MCF 10A (cell line): ENCODE results near the gene ACAA2. TPM values are rescaled to one million over a fixed set of nuclear protein-coding genes. Genes with fewer than 3 reads are reported as not detected.
"Not testable (repeated sequence)": the region's sequence is repeated elsewhere in the genome, so short reads cannot be mapped to it uniquely, and the experiment has no call there.

ENCODE experiments used
- BruUV-seq: library from RNA; stranded (reverse); fragments of 400-500 nt; replicated peaks from 2 replicates; lab custom pipeline; 2021; lab: Mats Ljungman, UMichigan
- CTCF ChIA-PET: fragments of 300-600 bp; sonication (Branson Sonifier 250); formaldehyde crosslinking; extraction: SDS; loops from one replicate; lab custom pipeline; 2021; ENCODE audit warnings: antibody characterized with exemption, inconsistent platforms; lab: Yijun Ruan, JAX
- POLR2A ChIA-PET: fragments of 300-600, 350-650 bp; sonication (Branson Sonifier 250); formaldehyde crosslinking; extraction: SDS; loops from one replicate; lab custom pipeline; 2020; ENCODE audit warnings: antibody characterized with exemption, inconsistent platforms; lab: Yijun Ruan, JAX
- DNase-seq: peaks from one replicate; pipeline ENCODE4 v3.0.0-alpha.2; 2018; ENCODE audit not compliant: unreplicated experiment
- H3K27ac Mint-ChIP-seq: one replicate; pipeline ENCODE4 v1.8.0; 2022; ENCODE audit warnings: mild to moderate bottlenecking, low read depth, mixed read lengths; ENCODE audit not compliant: unreplicated experiment
- H3K27me3 Mint-ChIP-seq: one replicate; pipeline ENCODE4 v1.8.0; 2022; ENCODE audit warnings: mixed read lengths; ENCODE audit not compliant: insufficient read depth, unreplicated experiment
- H3K36me3 Mint-ChIP-seq: one replicate; pipeline ENCODE4 v1.8.0; 2022; ENCODE audit warnings: mild to moderate bottlenecking, moderate library complexity, mixed read lengths; ENCODE audit not compliant: insufficient read depth, unreplicated experiment
- H3K4me1 Mint-ChIP-seq: one replicate; pipeline ENCODE4 v1.8.0; 2022; ENCODE audit warnings: mixed read lengths; ENCODE audit not compliant: insufficient read depth, unreplicated experiment
- H3K4me3 Mint-ChIP-seq: one replicate; pipeline ENCODE4 v1.8.0; 2022; ENCODE audit warnings: mild to moderate bottlenecking, moderate library complexity, mixed read lengths; ENCODE audit not compliant: unreplicated experiment
- H3K9me3 Mint-ChIP-seq: one replicate; pipeline ENCODE4 v1.8.0; 2022; ENCODE audit warnings: mixed read lengths; ENCODE audit not compliant: unreplicated experiment
- intact Hi-C: fragments of 100-400 bp; cut with micrococcal nuclease; formaldehyde crosslinking; loops from 2 replicates; pipeline ENCODE4 v1.14.1; 2022
- total RNA-seq: library from RNA; stranded (reverse); gene quantifications from 2 replicates; pipeline ENCODE4 v1.2.3, GENCODE V29; 2022
- TF ChIP-seq, protein P1 (sequence below): fragments of 200-600 bp; IDR thresholded peaks from one replicate; pipeline ENCODE4 v1.8.0; 2022; ENCODE audit warnings: antibody characterized with exemption, mild to moderate bottlenecking; ENCODE audit not compliant: unreplicated experiment

The ACAA2 gene
- total RNA-seq, 1 experiment from 2014 or later, result 84.9 TPM

DNA sequence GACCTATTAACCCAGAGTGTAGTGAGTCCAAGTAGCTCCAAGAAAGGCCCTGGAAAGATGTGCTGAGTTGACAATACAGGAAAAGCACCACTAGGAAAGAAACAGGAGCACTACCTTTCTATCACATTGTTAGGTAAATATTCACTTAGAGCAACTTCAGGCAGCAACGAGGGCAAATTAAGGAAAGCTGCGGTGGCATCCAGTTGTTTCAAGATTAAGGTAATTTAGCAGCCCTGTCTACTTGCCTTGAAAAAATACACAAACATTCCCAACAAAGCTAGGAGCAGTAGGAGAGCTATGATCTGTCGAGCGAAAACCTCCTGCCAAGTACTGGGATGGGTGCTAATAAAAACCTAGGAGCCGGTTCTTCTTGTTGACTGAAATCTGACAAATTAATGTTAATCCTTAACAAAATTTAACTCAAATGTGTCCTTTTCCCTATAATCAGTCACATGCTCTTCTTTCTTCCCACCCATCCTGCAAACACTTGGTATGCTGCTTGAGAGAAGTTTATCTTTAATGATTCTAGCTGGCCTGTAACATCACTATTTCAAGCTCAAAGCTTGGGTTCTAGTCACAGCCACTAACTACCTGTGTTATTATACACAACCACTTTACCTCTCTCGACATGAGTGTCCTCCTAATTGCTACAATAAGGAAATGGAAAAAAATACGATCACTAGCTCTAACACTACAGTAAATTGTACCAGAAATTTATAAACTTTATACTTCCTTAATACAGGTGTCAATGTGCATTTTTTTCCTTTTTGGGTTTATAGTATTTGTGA, 2.0 kb downstream of the ACAA2 start:
- intact Hi-C loops, result no loop called here
- peaks cover 19% of the 10 kb centered on the region for H3K4me1 Mint-ChIP-seq
- no peaks in the 10 kb centered on the region for H3K27me3 Mint-ChIP-seq
- peak overlapping the region; percentile 94 for H3K4me3 Mint-ChIP-seq
- H3K36me3 Mint-ChIP-seq, result peaks cover 6% of the 10 kb centered on the region
- BruUV-seq, result no TSS peak
- no peak for DNase-seq
- TF ChIP-seq, protein P1, sequence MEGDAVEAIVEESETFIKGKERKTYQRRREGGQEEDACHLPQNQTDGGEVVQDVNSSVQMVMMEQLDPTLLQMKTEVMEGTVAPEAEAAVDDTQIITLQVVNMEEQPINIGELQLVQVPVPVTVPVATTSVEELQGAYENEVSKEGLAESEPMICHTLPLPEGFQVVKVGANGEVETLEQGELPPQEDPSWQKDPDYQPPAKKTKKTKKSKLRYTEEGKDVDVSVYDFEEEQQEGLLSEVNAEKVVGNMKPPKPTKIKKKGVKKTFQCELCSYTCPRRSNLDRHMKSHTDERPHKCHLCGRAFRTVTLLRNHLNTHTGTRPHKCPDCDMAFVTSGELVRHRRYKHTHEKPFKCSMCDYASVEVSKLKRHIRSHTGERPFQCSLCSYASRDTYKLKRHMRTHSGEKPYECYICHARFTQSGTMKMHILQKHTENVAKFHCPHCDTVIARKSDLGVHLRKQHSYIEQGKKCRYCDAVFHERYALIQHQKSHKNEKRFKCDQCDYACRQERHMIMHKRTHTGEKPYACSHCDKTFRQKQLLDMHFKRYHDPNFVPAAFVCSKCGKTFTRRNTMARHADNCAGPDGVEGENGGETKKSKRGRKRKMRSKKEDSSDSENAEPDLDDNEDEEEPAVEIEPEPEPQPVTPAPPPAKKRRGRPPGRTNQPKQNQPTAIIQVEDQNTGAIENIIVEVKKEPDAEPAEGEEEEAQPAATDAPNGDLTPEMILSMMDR, result no peak
- ChIA-PET POLR2A (interaction anchor here (0.5 to 4.9 kb wide), 15 partner anchors 20 to 1510 kb away, joined by 3 to 84 read pairs (median 12); partner anchors contain the start of genes C18orf32 and LIPG), CTCF (interaction anchor here (0.5 to 4.0 kb wide), 8 partner anchors 20 to 394 kb away, joined by 3 to 33 read pairs (median 4); no protein-coding TSS in a partner anchor)
- peaks cover 16% of the 10 kb centered on the region for H3K9me3 Mint-ChIP-seq
- peak overlapping the region; percentile 97 for H3K27ac Mint-ChIP-seq

DNA sequence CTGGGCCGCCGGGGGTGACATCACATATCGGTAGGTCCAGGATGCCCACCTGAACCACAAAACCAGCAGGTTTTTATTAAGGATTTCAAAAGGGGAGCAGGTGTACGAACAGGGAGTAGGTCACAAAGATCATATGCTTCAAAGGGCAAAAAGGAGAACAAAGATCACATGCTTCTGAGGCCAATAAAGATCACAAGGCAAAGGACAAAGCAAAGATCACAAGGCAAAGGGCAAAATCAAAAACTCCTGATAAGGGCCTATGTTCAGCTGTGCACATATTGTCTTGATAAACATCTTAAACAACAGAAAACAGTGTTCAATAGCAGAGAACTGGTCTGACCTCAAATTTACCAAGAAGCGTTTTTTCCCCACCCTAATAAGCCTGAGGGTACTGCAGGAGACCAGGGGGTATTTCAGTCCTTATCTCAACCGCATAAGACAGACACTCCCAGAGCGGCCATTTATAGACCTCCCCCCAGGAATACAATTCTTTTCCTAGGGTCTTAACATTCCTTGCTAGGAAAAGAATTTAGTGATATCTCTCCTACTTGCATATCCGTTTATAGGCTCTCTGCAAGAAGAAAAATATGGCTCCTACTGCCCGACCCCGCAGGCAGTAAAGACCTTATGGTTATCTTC, 4.7 kb downstream of the ACAA2 start:
- H3K27me3 Mint-ChIP-seq, BruUV-seq, H3K27ac Mint-ChIP-seq, H3K36me3 Mint-ChIP-seq, POLR2A ChIA-PET, H3K4me3 Mint-ChIP-seq, intact Hi-C loops, DNase-seq: not testable (repeated sequence)
- H3K4me1 Mint-ChIP-seq, result peaks cover 25% of the 10 kb centered on the region
- CTCF ChIA-PET, result interaction anchor here (0.6 kb wide), 1 partner anchor 27 kb away, joined by 3 read pairs; no protein-coding TSS in a partner anchor
- peaks cover 16% of the 10 kb centered on the region for H3K9me3 Mint-ChIP-seq

DNA sequence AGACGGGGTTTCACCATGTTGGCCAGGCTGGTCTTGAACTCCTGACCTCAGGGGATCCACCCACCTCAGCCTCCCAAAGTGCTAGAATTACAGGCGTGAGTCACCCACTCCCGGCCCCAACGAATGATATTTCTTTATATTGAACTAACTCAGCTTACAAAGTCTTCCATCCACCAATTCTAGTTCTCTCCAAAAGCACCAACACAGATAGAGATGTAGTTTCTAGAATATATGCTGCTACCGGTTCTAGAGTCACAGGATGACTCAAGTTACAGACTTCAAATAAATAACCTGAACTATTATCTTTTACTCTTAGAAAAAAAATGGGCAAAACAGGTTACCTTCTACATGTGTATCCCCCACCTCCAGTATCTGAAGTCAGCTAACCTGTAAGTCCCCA, 9.2 kb downstream of the ACAA2 start:
- ChIA-PET POLR2A (interaction anchor here (1.2 kb wide), 1 partner anchor 19 kb away, joined by 4 read pairs; no protein-coding TSS in a partner anchor), CTCF (interaction anchor here (0.6 kb wide), 1 partner anchor 26 kb away, joined by 4 read pairs; no protein-coding TSS in a partner anchor)
- H3K4me3 Mint-ChIP-seq, result no peak overlapping the region

DNA sequence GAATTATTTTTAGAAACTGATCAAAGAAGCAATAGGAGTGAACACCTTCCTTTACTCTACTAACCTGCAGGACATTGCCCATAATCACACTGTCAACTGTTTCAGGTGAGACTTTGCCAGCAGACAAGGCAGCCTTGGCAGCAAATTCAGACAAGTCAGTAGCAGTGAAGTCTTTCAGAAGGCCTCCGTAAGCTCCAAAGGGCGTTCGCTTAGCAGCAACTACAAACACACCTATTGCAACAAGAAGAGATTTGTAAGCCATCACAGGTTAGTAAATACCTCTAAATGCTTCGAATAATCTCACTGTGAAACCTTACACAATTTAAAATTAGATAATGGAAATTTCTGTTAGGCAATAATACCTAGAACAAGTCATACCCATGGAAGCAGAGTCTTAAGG, 10.7 kb downstream of the ACAA2 start:
- Mint-ChIP-seq H3K4me1 (peaks cover 6% of the 10 kb centered on the region), H3K4me3 (no peak overlapping the region), H3K27me3 (no peaks in the 10 kb centered on the region), H3K9me3 (no peaks in the 10 kb centered on the region), H3K36me3 (peaks cover 16% of the 10 kb centered on the region), H3K27ac (no peak overlapping the region)
- ChIA-PET CTCF (interaction anchor here (0.9 kb wide), 1 partner anchor 18 kb away, joined by 5 read pairs; no protein-coding TSS in a partner anchor), POLR2A (no interaction called here)
- TF ChIP-seq, protein P1, result no peak
- BruUV-seq, result no TSS peak
- no peak for DNase-seq
- intact Hi-C loops, result no loop called here

More for the DNA sequence above, 9.2 kb downstream of the ACAA2 start:
- peaks cover 8% of the 10 kb centered on the region for H3K9me3 Mint-ChIP-seq
- peaks cover 11% of the 10 kb centered on the region for H3K36me3 Mint-ChIP-seq
- no TSS peak for BruUV-seq
- no peaks in the 10 kb centered on the region for H3K27me3 Mint-ChIP-seq
- intact Hi-C loops, result no loop called here
- TF ChIP-seq, protein P1, result no peak
- DNase-seq, result no peak
- no peak overlapping the region for H3K27ac Mint-ChIP-seq
- H3K4me1 Mint-ChIP-seq, result peaks cover 6% of the 10 kb centered on the region

DNA sequence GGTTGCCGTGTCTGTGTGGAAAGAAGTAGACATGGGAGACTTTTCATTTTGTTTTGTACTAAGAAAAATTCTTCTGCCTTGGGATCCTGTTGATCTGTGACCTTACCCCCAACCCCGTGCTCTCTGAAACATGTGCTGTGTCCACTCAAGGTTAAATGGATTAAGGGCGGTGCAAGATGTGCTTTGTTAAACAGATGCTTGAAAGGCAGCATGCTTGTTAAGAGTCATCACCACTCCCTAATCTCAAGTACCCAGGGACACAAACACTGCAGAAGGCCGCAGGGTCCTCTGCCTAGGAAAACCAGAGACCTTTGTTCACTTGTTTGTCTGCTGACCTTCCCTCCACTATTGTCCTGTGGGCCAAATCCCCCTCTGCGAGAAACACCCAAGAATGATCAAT, 12.8 kb downstream of the ACAA2 start:
- POLR2A ChIA-PET, H3K27ac Mint-ChIP-seq, intact Hi-C loops, H3K9me3 Mint-ChIP-seq, H3K4me1 Mint-ChIP-seq, CTCF ChIA-PET, BruUV-seq, H3K4me3 Mint-ChIP-seq, DNase-seq, H3K27me3 Mint-ChIP-seq: not testable (repeated sequence)
- peaks cover 33% of the 10 kb centered on the region for H3K36me3 Mint-ChIP-seq

DNA sequence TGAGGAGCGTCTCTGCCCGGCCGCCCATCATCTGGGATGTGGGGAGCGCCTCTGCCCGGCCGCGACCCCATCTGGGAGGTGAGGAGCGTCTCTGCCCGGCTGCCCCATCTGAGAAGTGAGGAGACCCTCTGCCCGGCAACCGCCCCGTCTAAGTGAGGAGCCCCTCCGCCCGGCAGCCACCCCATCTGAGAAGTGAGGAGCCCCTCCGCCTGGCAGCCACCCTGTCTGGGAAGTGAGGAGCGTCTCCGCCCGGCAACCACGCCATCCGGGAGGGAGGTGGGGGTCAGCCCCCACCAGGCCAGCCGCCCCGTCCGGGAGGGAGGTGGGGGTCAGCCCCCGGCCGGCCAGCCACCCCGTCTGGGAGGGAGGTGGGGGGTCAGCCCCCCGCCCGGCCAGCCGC, 13.5 kb downstream of the ACAA2 start:
- H3K4me3 Mint-ChIP-seq, POLR2A ChIA-PET, BruUV-seq, H3K9me3 Mint-ChIP-seq, H3K27ac Mint-ChIP-seq, H3K27me3 Mint-ChIP-seq, CTCF ChIA-PET, DNase-seq, H3K4me1 Mint-ChIP-seq, intact Hi-C loops: not testable (repeated sequence)
- peaks cover 40% of the 10 kb centered on the region for H3K36me3 Mint-ChIP-seq
